Endodermal cell (in vitro differentiated cells): ENCODE measurements around the gene COL23A1. TPM values are rescaled to one million over a fixed set of nuclear protein-coding genes. Genes with fewer than 3 reads are reported as not detected.

Experiments
- DNase-seq: peaks from one replicate; pipeline ENCODE4 v3.0.0-alpha.2; 2017
- H3K27ac ChIP-seq: 2 replicates; pipeline ENCODE4 v1.5.1; 2013; ENCODE audit warnings: mild to moderate bottlenecking, low read depth, low read length, moderate library complexity
- H3K27me3 ChIP-seq: 2 replicates; pipeline ENCODE4 v1.6.1; 2013; ENCODE audit warnings: mild to moderate bottlenecking, low read length, moderate library complexity; ENCODE audit not compliant: insufficient read depth, control insufficient read depth, poor library complexity, severe bottlenecking
- H3K36me3 ChIP-seq: 2 replicates; pipeline ENCODE4 v1.7.0; 2013; ENCODE audit warnings: mild to moderate bottlenecking, low read length, moderate library complexity; ENCODE audit not compliant: control insufficient read depth, insufficient read depth
- H3K4me1 ChIP-seq: one replicate; pipeline ENCODE4 v1.7.0; 2013; ENCODE audit warnings: low read length; ENCODE audit not compliant: control insufficient read depth, insufficient read depth
- H3K4me3 ChIP-seq: 2 replicates; pipeline ENCODE4 v1.5.1; 2013; ENCODE audit warnings: mild to moderate bottlenecking, low read length, moderate library complexity
- H3K9ac ChIP-seq: 2 replicates; pipeline ENCODE4 v1.6.1; 2013; ENCODE audit warnings: mild to moderate bottlenecking, low read length, moderate library complexity; ENCODE audit not compliant: poor library complexity, severe bottlenecking; ENCODE audit errors: extremely low read depth
- H3K9me3 ChIP-seq: 2 replicates; pipeline ENCODE4 v1.6.1; 2013; ENCODE audit warnings: mild to moderate bottlenecking, low read length, moderate library complexity; ENCODE audit not compliant: control insufficient read depth
- H3K27ac Mint-ChIP-seq: 2 replicates; pipeline ENCODE4 v1.8.0; 2020; ENCODE audit warnings: mixed read lengths
- H3K27me3 Mint-ChIP-seq: 2 replicates; pipeline ENCODE4 v1.8.0; 2021; ENCODE audit warnings: mild to moderate bottlenecking, mixed read lengths; ENCODE audit not compliant: insufficient read depth
- H3K36me3 Mint-ChIP-seq: 2 replicates; pipeline ENCODE4 v1.8.0; 2020; ENCODE audit warnings: low read depth, mixed read lengths
- H3K4me1 Mint-ChIP-seq: 2 replicates; pipeline ENCODE4 v1.8.0; 2020; ENCODE audit warnings: mixed read lengths
- H3K4me3 Mint-ChIP-seq: 2 replicates; pipeline ENCODE4 v1.8.0; 2020; ENCODE audit warnings: mild to moderate bottlenecking, moderate library complexity, mixed read lengths
- H3K9me3 Mint-ChIP-seq: 2 replicates; pipeline ENCODE4 v1.8.0; 2020; ENCODE audit warnings: mild to moderate bottlenecking, mixed read lengths
- CTCF ChIP-seq: fragments of 200-600 bp; sonication (generic); conservative IDR thresholded peaks from 2 replicates; pipeline ENCODE4 v1.5.0; 2021; ENCODE audit warnings: antibody characterized with exemption, mild to moderate bottlenecking
- WGBS, 2 experiments: methylation state at CpG; one replicate each; pipeline versions ENCODE4 v1.1.5 to v1.1.7; 2013; ENCODE audit warnings: missing lambda C conversion rate in 2 of 2, mixed read lengths in 1 of 2; ENCODE audit not compliant: insufficient coverage in 1 of 2, insufficient read length in 1 of 2; 5-methylcytosine and 5-hydroxymethylcytosine counted together
- total RNA-seq, 2 donors: library from RNA; stranded (reverse); fragmentation: NEBNext Ultra II Directional in 1 of 2; extraction: Animal tissue kit (Norgen Biotek cat#: 25700) in 1 of 2; gene quantifications; 2 replicates in 1 of 2; 3 replicates in 1 of 2; pipeline ENCODE4 v1.2.1, GENCODE V29; 2021

The COL23A1 gene
- total RNA-seq, 2 donors from 2014 or later, result 50.2 to 71.3 TPM

- no peaks in the 10 kb centered on the region for H3K36me3 Mint-ChIP-seq
- peaks cover 2% of the 10 kb centered on the region for H3K4me1 Mint-ChIP-seq
- Histone ChIP-seq H3K9ac (no peak overlapping the region), H3K4me3 (no peak overlapping the region), H3K27ac (no peak overlapping the region), H3K36me3 (no peaks in the 10 kb centered on the region), H3K27me3 (peaks cover 21% of the 10 kb centered on the region), H3K4me1 (no peaks in the 10 kb centered on the region), H3K9me3 (peaks cover 10% of the 10 kb centered on the region)
- peaks cover 53% of the 10 kb centered on the region for H3K27me3 Mint-ChIP-seq
- H3K27ac Mint-ChIP-seq, result no peak overlapping the region
- H3K4me3 Mint-ChIP-seq, result no peak overlapping the region
- 86 to 100% methylated on average over 2 of the region's 2 CpGs for WGBS, 2 experiments
- no peak for DNase-seq
- TF ChIP-seq CTCF, result no peak
- H3K9me3 Mint-ChIP-seq, result peaks cover 8% of the 10 kb centered on the region
Observed at GRCh38 chr5:178630951-178631350, 40.8 kb upstream of the COL23A1 start.

- no peak for TF ChIP-seq CTCF
- H3K27ac ChIP-seq, result no peak overlapping the region
- Mint-ChIP-seq H3K4me1 (peaks cover 2% of the 10 kb centered on the region), H3K4me3 (no peak overlapping the region), H3K9me3 (peaks cover 8% of the 10 kb centered on the region), H3K27ac (no peak overlapping the region), H3K27me3 (peaks cover 51% of the 10 kb centered on the region), H3K36me3 (no peaks in the 10 kb centered on the region)
- peaks cover 10% of the 10 kb centered on the region for H3K9me3 ChIP-seq
- WGBS, 2 experiments, result 70 to 76% methylated on average over 4 of the region's 4 CpGs
- H3K27me3 ChIP-seq, result peaks cover 21% of the 10 kb centered on the region
- H3K4me1 ChIP-seq, result no peaks in the 10 kb centered on the region
- no peak overlapping the region for H3K4me3 ChIP-seq
- no peak overlapping the region for H3K9ac ChIP-seq
- no peaks in the 10 kb centered on the region for H3K36me3 ChIP-seq
- DNase-seq, result no peak
Observed at GRCh38 chr5:178630475-178630930, 40.3 kb upstream of the COL23A1 start.

GRCh38 chr5:178627259-178627598 lies 37.0 kb upstream of the COL23A1 start:
- Mint-ChIP-seq H3K4me3 (peak overlapping the region; percentile 86), H3K4me1 (peaks cover 15% of the 10 kb centered on the region), H3K27me3 (peaks cover 18% of the 10 kb centered on the region), H3K27ac (peak overlapping the region; percentile 72), H3K9me3 (peaks cover 6% of the 10 kb centered on the region), H3K36me3 (peaks cover 5% of the 10 kb centered on the region)
- TF ChIP-seq CTCF, result no peak
- Histone ChIP-seq H3K36me3 (peaks cover 9% of the 10 kb centered on the region), H3K27ac (no peak overlapping the region), H3K9me3 (peaks cover 5% of the 10 kb centered on the region), H3K4me1 (peaks cover 3% of the 10 kb centered on the region), H3K27me3 (no peaks in the 10 kb centered on the region), H3K9ac (no peak overlapping the region), H3K4me3 (peak overlapping the region; percentile 75)
- no peak for DNase-seq
- WGBS, 2 experiments, result 18 to 33% methylated on average over 15 to 20 of the region's 20 CpGs
